HG03442 (cell line): ENCODE data around the gene PDIA2.
"Not testable (repeated sequence)": the region's sequence is repeated elsewhere in the genome, so short reads cannot be mapped to it uniquely, and the experiment has no call there.

Experiments used
- ATAC-seq: cut with Tn5 transposase; IDR thresholded peaks from one replicate; pipeline ENCODE4 v1.9.1; 2021; ENCODE audit warnings: mild to moderate bottlenecking, moderate library complexity; ENCODE audit not compliant: unreplicated experiment

The PDIA2 gene, protein sequence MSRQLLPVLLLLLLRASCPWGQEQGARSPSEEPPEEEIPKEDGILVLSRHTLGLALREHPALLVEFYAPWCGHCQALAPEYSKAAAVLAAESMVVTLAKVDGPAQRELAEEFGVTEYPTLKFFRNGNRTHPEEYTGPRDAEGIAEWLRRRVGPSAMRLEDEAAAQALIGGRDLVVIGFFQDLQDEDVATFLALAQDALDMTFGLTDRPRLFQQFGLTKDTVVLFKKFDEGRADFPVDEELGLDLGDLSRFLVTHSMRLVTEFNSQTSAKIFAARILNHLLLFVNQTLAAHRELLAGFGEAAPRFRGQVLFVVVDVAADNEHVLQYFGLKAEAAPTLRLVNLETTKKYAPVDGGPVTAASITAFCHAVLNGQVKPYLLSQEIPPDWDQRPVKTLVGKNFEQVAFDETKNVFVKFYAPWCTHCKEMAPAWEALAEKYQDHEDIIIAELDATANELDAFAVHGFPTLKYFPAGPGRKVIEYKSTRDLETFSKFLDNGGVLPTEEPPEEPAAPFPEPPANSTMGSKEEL

GRCh38 chr16:283033-283805 lies at the start of gene PDIA2:
Gene PDIA2 (plus strand): TSS chr16:283164. CDS start chr16:283170, 6 bp downstream.
- ATAC-seq, result no peak

GRCh38 chr16:234468-235305 lies 48.3 kb upstream of the PDIA2 start, which contains the start of gene FAM234A:
Gene FAM234A (plus strand): TSS chr16:234821. CDS start chr16:254414, 19,593 bp downstream.
- peak; percentile 77 for ATAC-seq

GRCh38 chr16:239948-240277 lies 43.1 kb upstream of the PDIA2 start:
- no peak for ATAC-seq

DNA sequence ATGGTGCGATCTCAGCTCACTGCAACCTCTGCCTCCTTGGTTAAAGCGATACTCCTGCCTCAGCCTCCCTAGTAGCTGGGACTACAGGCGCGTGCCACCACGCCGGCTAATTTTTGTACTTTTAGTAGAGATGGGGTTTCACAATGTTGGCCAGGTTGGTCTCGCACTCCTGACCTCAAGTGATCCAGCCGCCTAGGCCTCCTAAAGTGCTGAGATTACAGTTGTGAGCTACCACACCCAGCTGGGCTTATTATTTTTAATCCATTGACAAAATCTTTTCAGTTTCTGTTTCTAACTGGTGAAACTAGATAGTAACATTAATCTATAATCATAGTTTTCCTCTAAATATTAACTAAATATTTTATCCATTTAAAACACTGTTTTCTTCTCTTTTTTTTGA lies 42.4 kb upstream of the PDIA2 start:
- ATAC-seq, result no peak

DNA sequence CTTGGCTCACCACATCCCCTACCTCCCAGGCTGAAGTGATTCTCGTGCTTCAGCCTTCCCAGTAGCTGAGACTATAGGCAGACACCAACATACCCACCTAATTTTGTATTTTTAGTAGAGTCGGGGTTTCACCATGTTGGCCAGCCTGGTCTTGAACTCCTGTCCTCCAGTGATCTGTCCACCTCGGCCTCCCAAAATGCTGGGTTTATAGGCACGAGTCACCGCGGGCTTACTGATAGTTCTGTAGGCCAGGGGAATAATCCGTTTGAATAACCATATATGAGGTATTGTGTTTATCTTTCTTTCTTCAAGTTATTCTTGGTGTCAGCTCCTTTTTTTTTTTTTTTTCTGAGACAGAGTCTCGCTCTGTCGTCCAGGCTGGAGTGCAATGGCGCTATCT lies 40.7 kb upstream of the PDIA2 start:
- ATAC-seq, result no peak

DNA sequence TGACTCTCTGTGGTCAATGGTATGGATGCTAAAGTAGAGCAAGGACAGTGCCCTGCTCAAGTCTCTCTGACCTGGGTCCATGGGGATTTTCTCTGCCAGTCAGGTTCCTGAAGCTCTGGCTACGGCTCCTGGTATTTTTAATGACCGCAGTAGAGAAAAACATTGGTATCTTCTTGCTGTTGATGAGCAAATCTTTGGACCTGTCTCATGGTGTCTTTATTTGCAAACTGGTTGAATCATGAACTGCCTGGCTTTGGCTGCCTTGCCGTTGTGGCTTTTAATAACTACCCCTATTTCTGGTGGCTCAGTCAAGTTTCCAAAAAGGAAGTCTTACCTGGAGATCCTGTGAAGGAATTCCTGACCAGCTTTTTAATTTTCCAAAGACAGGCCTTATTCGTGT lies 39.6 kb upstream of the PDIA2 start:
- ATAC-seq, result no peak

DNA sequence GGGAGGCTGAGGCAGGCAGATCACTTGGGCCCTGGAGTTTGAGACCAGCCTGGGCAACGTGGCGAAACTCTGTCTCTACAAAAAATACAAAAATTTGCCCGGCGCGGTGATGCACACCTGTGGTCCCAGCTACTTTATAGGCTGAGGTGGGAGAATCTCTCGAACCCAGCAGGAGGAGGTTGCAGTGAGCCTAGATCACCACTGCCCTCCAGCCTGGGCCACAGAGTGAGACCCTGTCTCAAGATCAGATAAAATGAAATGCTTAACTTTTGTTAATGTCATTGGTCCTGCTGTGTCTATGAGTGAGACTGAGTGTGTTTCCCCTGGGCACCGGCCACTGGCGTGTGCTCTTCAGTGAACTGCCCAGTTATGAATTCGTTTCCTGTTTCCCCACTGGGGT lies 37.9 kb upstream of the PDIA2 start:
- ATAC-seq, result no peak

- no peak for ATAC-seq
These were observed 35.9 kb upstream of the PDIA2 start for GRCh38 chr16:247027-247426.

- no peak for ATAC-seq
These were observed 33.5 kb upstream of the PDIA2 start for GRCh38 chr16:249431-249830.

DNA sequence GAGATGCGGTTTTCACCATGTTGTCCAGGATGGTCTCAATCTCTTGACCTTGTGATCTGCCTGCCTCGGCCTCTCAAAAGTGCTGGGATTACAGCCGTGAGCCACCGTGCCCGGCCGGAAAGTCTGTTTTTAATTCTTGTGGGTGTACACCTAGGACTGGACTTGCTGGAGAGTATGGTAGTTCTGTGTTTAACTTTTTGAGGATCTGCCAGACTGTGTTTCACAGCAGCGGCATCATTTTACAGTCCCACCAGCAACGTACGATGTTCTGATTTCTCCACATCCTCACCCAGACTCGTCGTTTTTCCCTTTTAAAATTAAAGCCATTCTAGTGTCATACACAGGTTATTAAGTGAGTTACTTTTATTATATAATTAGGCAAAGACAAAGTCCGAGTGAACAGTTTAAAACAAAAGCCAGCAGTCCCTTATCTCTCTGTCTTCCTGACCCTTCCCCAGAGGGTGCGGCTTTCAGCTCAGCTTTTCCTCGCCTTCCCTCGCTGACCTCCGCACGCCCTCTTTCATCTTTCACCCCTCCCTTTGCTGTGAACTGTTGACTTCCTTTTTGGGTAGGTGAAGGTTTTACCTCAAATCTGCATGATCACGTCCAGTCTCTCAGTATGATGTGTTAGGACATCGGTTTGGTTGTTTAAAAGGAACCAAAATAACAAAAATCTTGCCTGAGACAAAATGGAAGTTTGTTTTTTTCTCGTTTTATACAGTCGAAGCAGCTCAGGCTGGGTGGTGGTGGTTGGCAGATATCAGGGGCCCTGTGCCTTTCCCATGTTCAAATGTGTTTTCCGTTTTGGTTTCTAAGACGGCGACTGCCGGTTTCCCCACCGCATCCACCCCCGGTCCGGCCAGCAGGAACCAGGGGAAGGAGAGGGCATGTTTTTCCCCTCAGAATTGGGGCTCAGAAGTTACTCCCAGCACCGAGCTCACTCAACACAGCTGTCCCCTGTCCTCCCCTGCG lies 30.3 kb upstream of the PDIA2 start:
- no peak for ATAC-seq

GRCh38 chr16:253833-254232 lies 29.1 kb upstream of the PDIA2 start:
- ATAC-seq, result no peak

GRCh38 chr16:254461-254860 lies 28.5 kb upstream of the PDIA2 start:
- ATAC-seq, result no peak

GRCh38 chr16:255183-255582 lies 27.8 kb upstream of the PDIA2 start:
- no peak for ATAC-seq

DNA sequence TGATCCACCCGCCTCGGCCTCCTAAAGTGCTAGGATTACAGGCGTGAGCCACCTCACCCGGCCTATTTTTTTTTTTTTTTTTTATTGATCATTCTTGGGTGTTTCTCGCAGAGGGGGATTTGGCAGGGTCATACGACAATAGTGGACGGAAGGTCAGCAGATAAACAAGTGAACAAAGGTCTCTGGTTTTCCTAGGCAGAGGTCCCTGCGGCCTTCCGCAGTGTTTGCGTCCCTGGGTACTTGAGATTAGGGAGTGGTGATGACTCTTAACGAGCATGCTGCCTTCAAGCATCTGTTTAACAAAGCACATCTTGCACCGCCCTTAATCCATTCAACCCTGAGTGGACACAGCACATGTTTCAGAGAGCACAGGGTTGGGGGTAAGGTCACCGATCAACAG lies 24.9 kb upstream of the PDIA2 start:
- not testable (repeated sequence) for ATAC-seq

- no peak for ATAC-seq
These were observed 23.7 kb upstream of the PDIA2 start for GRCh38 chr16:259226-259625.

DNA sequence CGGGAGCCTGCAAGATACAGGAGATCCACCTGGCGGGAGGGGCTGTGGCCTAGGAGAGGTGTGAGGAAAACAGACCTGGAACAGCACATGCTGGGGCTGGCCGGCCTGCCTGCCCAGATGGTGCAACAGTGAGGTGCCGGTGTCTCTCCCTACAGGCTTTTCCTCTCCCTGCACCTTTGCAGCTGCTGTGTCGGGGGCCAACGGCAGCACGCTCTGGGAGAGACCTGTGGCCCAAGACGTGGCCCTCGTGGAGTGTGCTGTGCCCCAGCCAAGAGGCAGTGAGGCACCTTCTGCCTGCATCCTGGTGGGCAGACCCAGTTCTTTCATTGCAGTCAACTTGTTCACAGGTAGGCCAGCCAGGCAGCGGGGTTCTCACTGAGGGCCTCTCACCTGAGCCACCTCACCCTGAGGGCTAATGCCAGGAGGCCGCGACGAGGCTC lies 23.1 kb upstream of the PDIA2 start:
- no peak for ATAC-seq

DNA sequence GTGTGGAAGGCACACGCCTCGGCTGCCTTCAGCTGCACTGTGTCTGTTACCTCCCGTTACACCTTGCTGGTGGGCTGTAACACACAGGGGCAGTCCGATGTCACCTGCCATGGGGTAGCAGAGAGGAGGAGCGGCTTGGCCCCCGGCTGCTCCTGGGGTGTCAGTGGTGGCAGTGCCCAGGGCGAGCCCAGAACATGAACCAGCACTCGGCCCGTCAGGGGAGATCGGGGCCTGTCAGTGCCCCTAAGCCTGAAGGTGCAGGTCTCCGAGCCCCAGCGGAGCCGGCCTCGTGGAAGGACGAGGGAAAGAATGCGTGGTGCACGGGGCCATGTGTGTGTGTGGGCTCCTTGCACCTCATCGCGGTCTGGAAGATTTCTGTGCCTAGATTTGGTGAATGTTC lies 22.6 kb upstream of the PDIA2 start:
- ATAC-seq, result no peak

- no peak for ATAC-seq
These were observed 21.8 kb upstream of the PDIA2 start for GRCh38 chr16:261031-261691.

GRCh38 chr16:262121-262745 lies 20.7 kb upstream of the PDIA2 start:
- no peak for ATAC-seq
